B cell (primary cell): ENCODE results near the gene TSTD1. TPM values are rescaled to one million over a fixed set of nuclear protein-coding genes. Genes with fewer than 3 reads are reported as not detected.

Source experiments
- ATAC-seq: fragments of 200-7000 bp; cut with Tn5 transposase; one replicate; pipeline ENCODE4 v1.10.0; 2021; ENCODE audit warnings: low read depth, mild to moderate bottlenecking, moderate number of reproducible peaks, moderate library complexity
- CTCF ChIA-PET: fragments of 350-600 bp; sonication (Branson Sonifier 250); formaldehyde crosslinking; loops from one replicate; lab custom pipeline; 2021; ENCODE audit warnings: antibody characterized with exemption, inconsistent platforms; lab: Charles Lee
- POLR2A ChIA-PET: fragments of 350-600 bp; sonication (Branson Sonifier 250); formaldehyde crosslinking; loops from one replicate; lab custom pipeline; 2021; ENCODE audit warnings: antibody characterized with exemption; lab: Charles Lee
- DNase-seq: peaks from one replicate; pipeline ENCODE4 v3.0.0; 2013
- H2AFZ ChIP-seq: 2 replicates; pipeline ENCODE4 v1.6.1; 2012; ENCODE audit warnings: mild to moderate bottlenecking, low read depth, low read length; ENCODE audit not compliant: insufficient read depth, poor library complexity, severe bottlenecking
- H3K27ac ChIP-seq, 2 donors: 1 replicate in 1 of 2; 2 replicates in 1 of 2; pipeline ENCODE4 v1.5.1; 2012 to 2013; ENCODE audit warnings: low read length in 2 of 2, mild to moderate bottlenecking in 2 of 2, moderate library complexity in 1 of 2
- H3K27me3 ChIP-seq, 4 experiments: fragments of 200-600 bp in 1 of 4; sonication (generic) in 1 of 4; replicated peaks in 1 of 4; 1 replicate in 2 of 4; 2 replicates in 2 of 4; pipeline versions ENCODE4 v1.6.1 to v1.7.0; 2013 to 2016; ENCODE audit warnings: low read length in 3 of 4, mild to moderate bottlenecking in 2 of 4, mixed read lengths in 1 of 4, moderate library complexity in 1 of 4; ENCODE audit not compliant: insufficient read depth in 4 of 4, control insufficient read depth in 3 of 4; ENCODE audit errors: control extremely low read depth in 1 of 4
- H3K36me3 ChIP-seq, 2 experiments: replicated peaks in 1 of 2; 1 replicate in 1 of 2; 2 replicates in 1 of 2; pipeline versions ENCODE4 v1.6.1 to v1.7.1; 2013; ENCODE audit warnings: low read length in 1 of 2; ENCODE audit not compliant: insufficient read depth in 2 of 2, control insufficient read depth in 1 of 2; ENCODE audit errors: control extremely low read depth in 1 of 2, extremely low read depth in 1 of 2
- H3K4me1 ChIP-seq, 2 donors: fragments of 200-600 bp in 1 of 2; sonication (generic) in 1 of 2; 1 replicate in 1 of 2; 2 replicates in 1 of 2; pipeline versions ENCODE4 v1.5.1 to v1.6.1; 2013 to 2017; ENCODE audit warnings: low read length in 2 of 2; ENCODE audit not compliant: control insufficient read depth in 2 of 2, insufficient read depth in 2 of 2
- H3K4me2 ChIP-seq: replicated peaks from 2 replicates; pipeline ENCODE3; 2012; ENCODE audit warnings: mild to moderate bottlenecking, low read depth, low read length; ENCODE audit not compliant: poor library complexity, severe bottlenecking
- H3K4me3 ChIP-seq, 5 experiments: fragments of 200-600 bp in 1 of 5; sonication (generic) in 1 of 5; 1 replicate in 3 of 5; 2 replicates in 2 of 5; pipeline versions ENCODE4 v1.5.1 to v1.7.0; 2011 to 2016; ENCODE audit warnings: low read length in 4 of 5, mild to moderate bottlenecking in 4 of 5, low read depth in 2 of 5, control low read depth in 1 of 5, moderate library complexity in 1 of 5; ENCODE audit not compliant: insufficient read depth in 1 of 5; ENCODE audit errors: control extremely low read depth in 1 of 5, extremely low read depth in 1 of 5
- H3K79me2 ChIP-seq: fragments of 200-600 bp; sonication (generic); one replicate; pipeline ENCODE4 v1.6.0; 2016; ENCODE audit warnings: low read length; ENCODE audit not compliant: control insufficient read depth, insufficient read depth
- H3K9ac ChIP-seq: fragments of 200-600 bp; sonication (generic); 2 replicates; pipeline ENCODE4 v1.6.1; 2017; ENCODE audit warnings: mild to moderate bottlenecking, low read length, moderate library complexity
- H3K9me3 ChIP-seq, 3 donors: one replicate each; pipeline versions ENCODE4 v1.6.1 to v1.7.1; 2013; ENCODE audit warnings: low read length in 2 of 3; ENCODE audit not compliant: control insufficient read depth in 2 of 3, insufficient read depth in 1 of 3; ENCODE audit errors: control extremely low read depth in 1 of 3
- H4K20me1 ChIP-seq: 2 replicates; pipeline ENCODE4 v1.6.0; 2012; ENCODE audit warnings: mild to moderate bottlenecking, low read length; ENCODE audit not compliant: insufficient read depth, control insufficient read depth, poor library complexity, severe bottlenecking
- H3K27ac Mint-ChIP-seq: one replicate; pipeline ENCODE4 v1.8.0; 2021; ENCODE audit warnings: mixed read lengths
- H3K27me3 Mint-ChIP-seq: one replicate; pipeline ENCODE4 v1.8.0; 2021; ENCODE audit warnings: mixed read lengths
- H3K4me1 Mint-ChIP-seq: one replicate; pipeline ENCODE4 v1.8.0; 2021; ENCODE audit warnings: mixed read lengths
- H3K4me3 Mint-ChIP-seq: one replicate; pipeline ENCODE4 v1.8.0; 2021; ENCODE audit warnings: mixed read lengths
- H3K9me3 Mint-ChIP-seq: one replicate; pipeline ENCODE4 v1.8.0; 2022; ENCODE audit warnings: mixed read lengths; ENCODE audit not compliant: insufficient read depth
- CTCF ChIP-seq: fragments of 200-600 bp; IDR thresholded peaks from one replicate; pipeline ENCODE4 v1.8.0; 2022; ENCODE audit warnings: antibody characterized with exemption, mild to moderate bottlenecking
- EZH2 ChIP-seq: IDR thresholded peaks from 2 replicates; pipeline ENCODE4 v1.6.1; 2012; ENCODE audit warnings: borderline replicate concordance, low read depth, mild to moderate bottlenecking, moderate library complexity, low read length; ENCODE audit not compliant: insufficient read depth, poor library complexity, severe bottlenecking
- WGBS: methylation state at CpG from one replicate; pipeline ENCODE4 v1.1.5; 2013; ENCODE audit warnings: missing lambda C conversion rate; ENCODE audit not compliant: insufficient coverage; 5-methylcytosine and 5-hydroxymethylcytosine counted together
- intact Hi-C: fragments of 100-400 bp; cut with micrococcal nuclease; formaldehyde crosslinking; loops from one replicate; pipeline ENCODE4 v1.10.0; 2022
- polyA plus RNA-seq: library from polyadenylated mRNA; depleted of rRNA; stranded (reverse); fragments of >200 nt; gene quantifications from 2 replicates; pipeline ENCODE4 v1.2.3, GENCODE V29; 2012
- total RNA-seq, 2 donors: library from RNA; stranded (reverse); fragments of 120-200 nt in 1 of 2; gene quantifications; 1 replicate in 1 of 2; 2 replicates in 1 of 2; pipeline versions ENCODE4 v1.2.3 to v1.2.4, GENCODE V29; 2013 to 2022

The TSTD1 gene
- total and polyA plus RNA-seq, 2 donors (not counting 1 experiment from before 2014, with no cell fraction given), result 85.6 to 242 TPM

- Mint-ChIP-seq H3K4me1 (no peaks in the 10 kb centered on the region), H3K9me3 (no peaks in the 10 kb centered on the region), H3K27ac (no peak overlapping the region), H3K27me3 (peaks cover 7% of the 10 kb centered on the region), H3K4me3 (no peak overlapping the region)
- DNase-seq (no peak), ATAC-seq (no peak)
- Histone ChIP-seq H3K27me3 (no peaks in the 10 kb centered on the region), H3K4me3 (no peak overlapping the region), H3K36me3 (no peaks in the 10 kb centered on the region), H2AFZ (no peak overlapping the region), H3K79me2 (no peaks in the 10 kb centered on the region), H3K4me1 (no peaks in the 10 kb centered on the region), H3K9me3 (no peaks in the 10 kb centered on the region), H3K27ac (no peak overlapping the region), H3K4me2 (no peak overlapping the region), H4K20me1 (no peaks in the 10 kb centered on the region), H3K9ac (no peak overlapping the region)
- intact Hi-C loops, result no loop called here
- ChIA-PET POLR2A (no interaction called here), CTCF (interaction anchor here (1.1 kb wide), 1 partner anchor 14 kb away, joined by 5 read pairs; the partner anchor contains the start of gene KLHDC9)
- no peak for TF ChIP-seq EZH2
- no peak for TF ChIP-seq CTCF
- WGBS, result 91% methylated on average over 8 of the region's 8 CpGs
Observed at GRCh38 chr1:161082996-161083747, 44.4 kb upstream of the TSTD1 start.

- DNase-seq (no peak), ATAC-seq (no peak)
- H3K4me2 ChIP-seq, result no peak overlapping the region
- WGBS, result 78% methylated on average over 1 of the region's 2 CpGs
- H3K79me2 ChIP-seq, result no peaks in the 10 kb centered on the region
- H3K9me3 ChIP-seq, result no peaks in the 10 kb centered on the region
- ChIA-PET POLR2A (no interaction called here), CTCF (interaction anchor here (1.1 kb wide), 1 partner anchor 15 kb away, joined by 5 read pairs; the partner anchor contains the start of gene KLHDC9)
- H2AFZ ChIP-seq, result no peak overlapping the region
- H3K36me3 ChIP-seq, result no peaks in the 10 kb centered on the region
- no peak overlapping the region for H3K27ac ChIP-seq
- H3K9ac ChIP-seq, result no peak overlapping the region
- H3K4me3 ChIP-seq, result no peak overlapping the region
- intact Hi-C loops, result no loop called here
- no peaks in the 10 kb centered on the region for H4K20me1 ChIP-seq
- no peaks in the 10 kb centered on the region for H3K27me3 ChIP-seq
- no peak for TF ChIP-seq CTCF
- no peak for TF ChIP-seq EZH2
- H3K4me1 Mint-ChIP-seq, result no peaks in the 10 kb centered on the region
- H3K27me3 Mint-ChIP-seq, result peaks cover 7% of the 10 kb centered on the region
- H3K27ac Mint-ChIP-seq, result no peak overlapping the region
- no peaks in the 10 kb centered on the region for H3K4me1 ChIP-seq
- H3K4me3 Mint-ChIP-seq, result no peak overlapping the region
- no peaks in the 10 kb centered on the region for H3K9me3 Mint-ChIP-seq
Observed at GRCh38 chr1:161082483-161082882, 43.7 kb upstream of the TSTD1 start.
